ENCODE results near the gene NT5C2. TPM values are rescaled to one million over a fixed set of nuclear protein-coding genes. Genes with fewer than 3 reads are reported as not detected.
A peak's percentile ranks its signal among the peaks of the same experiment; 100 is the strongest.

Gene NT5C2
- total RNA-seq, 1 experiment from 2014 or later, result 76.1 TPM

DNA sequence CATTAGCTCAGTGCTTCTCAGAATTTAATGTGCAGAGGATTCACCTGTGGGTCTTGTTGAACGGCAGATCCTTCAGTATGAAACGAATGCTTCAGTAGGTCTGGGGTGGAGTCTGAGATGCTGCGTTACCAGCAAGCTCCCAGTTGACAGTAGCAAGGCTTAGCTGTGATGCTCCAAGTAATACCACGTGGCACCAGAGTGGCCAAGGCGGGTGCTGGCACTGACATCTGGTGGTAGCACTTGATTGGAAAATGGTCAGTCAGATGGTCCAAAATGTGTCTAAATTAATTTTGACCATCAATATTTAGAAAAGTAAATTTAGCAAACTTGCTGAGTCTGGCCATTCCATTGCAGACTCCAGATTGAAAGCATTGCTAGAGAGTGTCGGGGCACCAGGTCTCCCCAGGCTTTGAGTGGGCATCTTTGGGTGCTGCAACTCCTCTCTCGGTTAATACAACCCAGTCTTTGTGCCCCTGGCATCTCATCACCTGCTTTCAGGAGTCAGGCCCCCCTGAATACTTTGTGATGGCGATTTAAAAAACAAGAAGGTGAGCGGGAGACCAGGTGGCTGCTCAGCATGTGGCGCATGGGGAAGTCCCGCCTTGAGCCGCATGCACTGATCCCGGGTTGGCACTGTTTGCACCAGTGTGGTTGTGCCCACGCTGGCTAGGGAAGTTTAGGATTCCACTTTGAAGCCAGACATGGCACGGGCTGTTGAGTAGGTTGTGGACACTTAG is 130.1 kb downstream of the NT5C2 start:
- Mint-ChIP-seq H3K27ac (no peak overlapping the region), H3K9me3 (no peaks in the 10 kb centered on the region), H3K4me1 (peaks cover 9% of the 10 kb centered on the region), H3K4me3 (no peak overlapping the region), H3K36me3 (no peaks in the 10 kb centered on the region), H3K27me3 (ENCODE audit: low read depth) (no peaks in the 10 kb centered on the region)
- ATAC-seq, result peak; percentile 39; the same call in 1 of the 2 replicates
- DNase-seq (ENCODE audit: low spot score), result no peak
- TF ChIP-seq ELF4 (CRISPR knock-in tag; IDR thresholded peaks at IDR 0.05; ENCODE audit: low read depth), result no peak
- TF ChIP-seq, protein P1, sequence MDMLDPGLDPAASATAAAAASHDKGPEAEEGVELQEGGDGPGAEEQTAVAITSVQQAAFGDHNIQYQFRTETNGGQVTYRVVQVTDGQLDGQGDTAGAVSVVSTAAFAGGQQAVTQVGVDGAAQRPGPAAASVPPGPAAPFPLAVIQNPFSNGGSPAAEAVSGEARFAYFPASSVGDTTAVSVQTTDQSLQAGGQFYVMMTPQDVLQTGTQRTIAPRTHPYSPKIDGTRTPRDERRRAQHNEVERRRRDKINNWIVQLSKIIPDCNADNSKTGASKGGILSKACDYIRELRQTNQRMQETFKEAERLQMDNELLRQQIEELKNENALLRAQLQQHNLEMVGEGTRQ (CRISPR knock-in tag; IDR thresholded peaks at IDR 0.05), result peak; percentile 22; the same call in 1 of the 2 replicates
- ChIA-PET CTCF (interaction anchor here (0.6 to 3.5 kb wide), 6 partner anchors 10 to 228 kb away, joined by 3 to 23 read pairs (median 3); partner anchors contain the start of gene CNNM2), POLR2A (interaction anchor here (0.6 kb wide), 1 partner anchor 191 kb away, joined by 3 read pairs; no protein-coding TSS in a partner anchor)

DNA sequence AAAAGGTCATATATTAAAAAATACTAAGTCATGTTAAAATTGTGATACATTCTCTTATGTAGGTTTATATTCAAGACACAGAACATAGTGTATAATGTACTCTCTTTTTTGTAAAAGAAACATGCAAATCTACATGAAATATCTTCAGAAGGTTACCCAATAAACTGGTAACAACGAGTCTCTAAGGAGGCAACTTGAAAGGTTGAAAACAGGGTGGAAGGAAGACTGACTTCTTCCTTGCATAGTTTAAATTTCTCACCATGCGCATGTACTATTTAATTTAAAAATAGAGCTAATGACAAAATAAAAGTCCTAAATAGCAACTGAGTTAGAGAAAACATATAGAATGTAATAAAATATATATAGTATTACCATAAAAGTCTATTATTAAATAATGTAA is 132.5 kb downstream of the NT5C2 start:
- Mint-ChIP-seq H3K27ac (no peak overlapping the region), H3K9me3 (no peaks in the 10 kb centered on the region), H3K4me1 (peaks cover 9% of the 10 kb centered on the region), H3K27me3 (ENCODE audit: low read depth) (no peaks in the 10 kb centered on the region), H3K4me3 (no peak overlapping the region), H3K36me3 (peaks cover 8% of the 10 kb centered on the region)
- ChIA-PET POLR2A (no interaction called here), CTCF (interaction anchor here (0.6 to 1.5 kb wide), 3 partner anchors 27 to 184 kb away, joined by 3 to 5 read pairs (median 4); partner anchors contain the start of gene CNNM2)
- no peak for ATAC-seq
- TF ChIP-seq ZNF416 (CRISPR knock-in tag; IDR thresholded peaks at IDR 0.05), result no peak
- TF ChIP-seq CREM (CRISPR knock-in tag; IDR thresholded peaks at IDR 0.05), result no peak
- DNase-seq (ENCODE audit: low spot score), result no peak

DNA sequence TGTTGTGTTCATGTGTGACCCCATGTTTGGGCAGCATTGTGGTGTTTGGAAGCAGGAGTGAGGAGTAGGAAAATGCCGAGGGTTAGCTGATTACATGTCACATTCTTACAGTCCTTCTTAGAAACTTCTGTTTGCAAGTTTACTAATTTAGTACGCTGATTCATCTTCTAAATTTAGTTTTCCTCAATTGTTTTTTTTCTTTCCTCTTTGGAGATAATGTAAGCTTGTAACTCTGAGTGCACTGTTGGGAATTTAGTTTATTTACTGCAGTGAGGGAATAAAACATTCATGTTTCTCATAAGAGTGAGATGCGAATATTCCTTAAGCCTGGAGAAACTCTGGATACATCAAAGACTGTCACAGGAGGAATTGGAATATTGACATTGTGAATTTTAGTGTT is 135.0 kb downstream of the NT5C2 start:
- peaks cover 13% of the 10 kb centered on the region for H3K4me1 Mint-ChIP-seq
- peaks cover 10% of the 10 kb centered on the region for H3K36me3 Mint-ChIP-seq
- ATAC-seq, result no peak
- H3K27me3 Mint-ChIP-seq (ENCODE audit: low read depth), result no peaks in the 10 kb centered on the region
- H3K9me3 Mint-ChIP-seq, result no peaks in the 10 kb centered on the region
- no peak overlapping the region for H3K27ac Mint-ChIP-seq
- ChIA-PET CTCF (interaction anchor here (1.2 to 1.6 kb wide), 2 partner anchors 8 to 140 kb away, joined by 3 to 6 read pairs; partner anchors contain the start of gene CNNM2), POLR2A (no interaction called here)
- TF ChIP-seq, protein P2, sequence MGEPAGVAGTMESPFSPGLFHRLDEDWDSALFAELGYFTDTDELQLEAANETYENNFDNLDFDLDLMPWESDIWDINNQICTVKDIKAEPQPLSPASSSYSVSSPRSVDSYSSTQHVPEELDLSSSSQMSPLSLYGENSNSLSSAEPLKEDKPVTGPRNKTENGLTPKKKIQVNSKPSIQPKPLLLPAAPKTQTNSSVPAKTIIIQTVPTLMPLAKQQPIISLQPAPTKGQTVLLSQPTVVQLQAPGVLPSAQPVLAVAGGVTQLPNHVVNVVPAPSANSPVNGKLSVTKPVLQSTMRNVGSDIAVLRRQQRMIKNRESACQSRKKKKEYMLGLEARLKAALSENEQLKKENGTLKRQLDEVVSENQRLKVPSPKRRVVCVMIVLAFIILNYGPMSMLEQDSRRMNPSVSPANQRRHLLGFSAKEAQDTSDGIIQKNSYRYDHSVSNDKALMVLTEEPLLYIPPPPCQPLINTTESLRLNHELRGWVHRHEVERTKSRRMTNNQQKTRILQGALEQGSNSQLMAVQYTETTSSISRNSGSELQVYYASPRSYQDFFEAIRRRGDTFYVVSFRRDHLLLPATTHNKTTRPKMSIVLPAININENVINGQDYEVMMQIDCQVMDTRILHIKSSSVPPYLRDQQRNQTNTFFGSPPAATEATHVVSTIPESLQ (CRISPR knock-in tag; IDR thresholded peaks at IDR 0.05), result no peak
- TF ChIP-seq CREB1 (CRISPR knock-in tag; IDR thresholded peaks at IDR 0.05) (no peak), FOXJ3 (CRISPR knock-in tag; IDR thresholded peaks at IDR 0.05; ENCODE audit: borderline replicate concordance) (no peak)
- TF ChIP-seq, protein P3, sequence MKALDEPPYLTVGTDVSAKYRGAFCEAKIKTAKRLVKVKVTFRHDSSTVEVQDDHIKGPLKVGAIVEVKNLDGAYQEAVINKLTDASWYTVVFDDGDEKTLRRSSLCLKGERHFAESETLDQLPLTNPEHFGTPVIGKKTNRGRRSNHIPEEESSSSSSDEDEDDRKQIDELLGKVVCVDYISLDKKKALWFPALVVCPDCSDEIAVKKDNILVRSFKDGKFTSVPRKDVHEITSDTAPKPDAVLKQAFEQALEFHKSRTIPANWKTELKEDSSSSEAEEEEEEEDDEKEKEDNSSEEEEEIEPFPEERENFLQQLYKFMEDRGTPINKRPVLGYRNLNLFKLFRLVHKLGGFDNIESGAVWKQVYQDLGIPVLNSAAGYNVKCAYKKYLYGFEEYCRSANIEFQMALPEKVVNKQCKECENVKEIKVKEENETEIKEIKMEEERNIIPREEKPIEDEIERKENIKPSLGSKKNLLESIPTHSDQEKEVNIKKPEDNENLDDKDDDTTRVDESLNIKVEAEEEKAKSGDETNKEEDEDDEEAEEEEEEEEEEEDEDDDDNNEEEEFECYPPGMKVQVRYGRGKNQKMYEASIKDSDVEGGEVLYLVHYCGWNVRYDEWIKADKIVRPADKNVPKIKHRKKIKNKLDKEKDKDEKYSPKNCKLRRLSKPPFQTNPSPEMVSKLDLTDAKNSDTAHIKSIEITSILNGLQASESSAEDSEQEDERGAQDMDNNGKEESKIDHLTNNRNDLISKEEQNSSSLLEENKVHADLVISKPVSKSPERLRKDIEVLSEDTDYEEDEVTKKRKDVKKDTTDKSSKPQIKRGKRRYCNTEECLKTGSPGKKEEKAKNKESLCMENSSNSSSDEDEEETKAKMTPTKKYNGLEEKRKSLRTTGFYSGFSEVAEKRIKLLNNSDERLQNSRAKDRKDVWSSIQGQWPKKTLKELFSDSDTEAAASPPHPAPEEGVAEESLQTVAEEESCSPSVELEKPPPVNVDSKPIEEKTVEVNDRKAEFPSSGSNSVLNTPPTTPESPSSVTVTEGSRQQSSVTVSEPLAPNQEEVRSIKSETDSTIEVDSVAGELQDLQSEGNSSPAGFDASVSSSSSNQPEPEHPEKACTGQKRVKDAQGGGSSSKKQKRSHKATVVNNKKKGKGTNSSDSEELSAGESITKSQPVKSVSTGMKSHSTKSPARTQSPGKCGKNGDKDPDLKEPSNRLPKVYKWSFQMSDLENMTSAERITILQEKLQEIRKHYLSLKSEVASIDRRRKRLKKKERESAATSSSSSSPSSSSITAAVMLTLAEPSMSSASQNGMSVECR (CRISPR knock-in tag; IDR thresholded peaks at IDR 0.05; ENCODE audit: borderline replicate concordance), result no peak
- TF ChIP-seq, protein P4, sequence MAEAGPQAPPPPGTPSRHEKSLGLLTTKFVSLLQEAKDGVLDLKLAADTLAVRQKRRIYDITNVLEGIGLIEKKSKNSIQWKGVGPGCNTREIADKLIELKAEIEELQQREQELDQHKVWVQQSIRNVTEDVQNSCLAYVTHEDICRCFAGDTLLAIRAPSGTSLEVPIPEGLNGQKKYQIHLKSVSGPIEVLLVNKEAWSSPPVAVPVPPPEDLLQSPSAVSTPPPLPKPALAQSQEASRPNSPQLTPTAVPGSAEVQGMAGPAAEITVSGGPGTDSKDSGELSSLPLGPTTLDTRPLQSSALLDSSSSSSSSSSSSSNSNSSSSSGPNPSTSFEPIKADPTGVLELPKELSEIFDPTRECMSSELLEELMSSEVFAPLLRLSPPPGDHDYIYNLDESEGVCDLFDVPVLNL (CRISPR knock-in tag; IDR thresholded peaks at IDR 0.05; ENCODE audit: borderline replicate concordance, low read depth), result no peak
- DNase-seq (ENCODE audit: low spot score), result no peak
- no peak overlapping the region for H3K4me3 Mint-ChIP-seq
